MM.1S (cell line): ENCODE results near the gene EFCAB14.
"Not testable (repeated sequence)": the region's sequence is repeated elsewhere in the genome, so short reads cannot be mapped to it uniquely, and the experiment has no call there.

Source experiments
- DNase-seq: peaks from one replicate; pipeline ENCODE4 v3.0.0-alpha.2; 2015
- H2AFZ ChIP-seq: fragments of 300-600 bp; sonication (generic); 2 replicates; pipeline ENCODE4 v1.6.0; 2016; ENCODE audit warnings: antibody characterized with exemption, low read length
- H3F3A ChIP-seq: fragments of 300-600 bp; sonication (generic); 2 replicates; pipeline ENCODE4 v1.6.1; 2016; ENCODE audit warnings: mild to moderate bottlenecking, antibody characterized with exemption, low read length, moderate library complexity, mixed read lengths; ENCODE audit not compliant: insufficient read depth
- H3K27ac ChIP-seq: fragments of 300-600 bp; sonication (generic); 2 replicates; pipeline ENCODE4 v1.5.1; 2016; ENCODE audit warnings: mild to moderate bottlenecking, low read length
- H3K27me3 ChIP-seq: fragments of 300-600 bp; sonication (generic); replicated peaks from 2 replicates; pipeline ENCODE4 v1.6.0; 2016; ENCODE audit warnings: low read length; ENCODE audit not compliant: insufficient read depth
- H3K36me3 ChIP-seq: fragments of 300-600 bp; sonication (generic); replicated peaks from 2 replicates; pipeline ENCODE4 v1.6.1; 2016; ENCODE audit warnings: mild to moderate bottlenecking, low read length, mixed read lengths; ENCODE audit not compliant: insufficient read depth
- H3K4me1 ChIP-seq: fragments of 300-600 bp; sonication (generic); 2 replicates; pipeline ENCODE4 v1.6.1; 2016; ENCODE audit warnings: low read length, mixed read lengths
- H3K4me2 ChIP-seq: fragments of 300-600 bp; sonication (generic); 2 replicates; pipeline ENCODE4 v1.6.0; 2016; ENCODE audit warnings: low read depth, low read length
- H3K4me3 ChIP-seq: fragments of 300-600 bp; sonication (generic); 2 replicates; pipeline ENCODE4 v1.5.1; 2016; ENCODE audit warnings: low read length, mixed read lengths
- H3K79me2 ChIP-seq: fragments of 300-600 bp; sonication (generic); 2 replicates; pipeline ENCODE4 v1.6.1; 2016; ENCODE audit warnings: mixed run types, low read length, mixed read lengths
- H3K9ac ChIP-seq: fragments of 300-600 bp; sonication (generic); 2 replicates; pipeline ENCODE4 v1.6.1; 2016; ENCODE audit warnings: low read length, mixed read lengths
- H3K9me2 ChIP-seq: fragments of 300-600 bp; sonication (generic); replicated peaks from 2 replicates; pipeline ENCODE4 v1.6.1; 2016; ENCODE audit warnings: mild to moderate bottlenecking, low read length, mixed read lengths; ENCODE audit not compliant: insufficient read depth
- H3K9me3 ChIP-seq: fragments of 300-600 bp; sonication (generic); replicated peaks from 2 replicates; pipeline ENCODE4 v1.6.1; 2016; ENCODE audit warnings: mild to moderate bottlenecking, low read length, mixed read lengths; ENCODE audit not compliant: insufficient read depth
- H4K20me1 ChIP-seq: fragments of 300-600 bp; sonication (generic); 2 replicates; pipeline ENCODE4 v1.6.1; 2016; ENCODE audit warnings: mild to moderate bottlenecking, low read length, moderate library complexity, mixed read lengths; ENCODE audit not compliant: insufficient read depth
- CTCF ChIP-seq: fragments of 300-600 bp; sonication (generic); IDR thresholded peaks from 2 replicates; pipeline ENCODE4 v1.5.1; 2016; ENCODE audit warnings: antibody characterized with exemption, low read length, mixed read lengths
- EZH2 ChIP-seq: fragments of 300-600 bp; sonication (generic); optimal IDR thresholded peaks from 2 replicates; pipeline ENCODE3; 2017; ENCODE audit warnings: low read depth, mild to moderate bottlenecking, antibody characterized with exemption, low read length, mixed read lengths
- EZH2phosphoT487 ChIP-seq: fragments of 300-600 bp; sonication (generic); IDR thresholded peaks from 2 replicates; pipeline ENCODE4 v1.6.1; 2018; ENCODE audit warnings: antibody characterized with exemption, low read length

Gene EFCAB14

DNA sequence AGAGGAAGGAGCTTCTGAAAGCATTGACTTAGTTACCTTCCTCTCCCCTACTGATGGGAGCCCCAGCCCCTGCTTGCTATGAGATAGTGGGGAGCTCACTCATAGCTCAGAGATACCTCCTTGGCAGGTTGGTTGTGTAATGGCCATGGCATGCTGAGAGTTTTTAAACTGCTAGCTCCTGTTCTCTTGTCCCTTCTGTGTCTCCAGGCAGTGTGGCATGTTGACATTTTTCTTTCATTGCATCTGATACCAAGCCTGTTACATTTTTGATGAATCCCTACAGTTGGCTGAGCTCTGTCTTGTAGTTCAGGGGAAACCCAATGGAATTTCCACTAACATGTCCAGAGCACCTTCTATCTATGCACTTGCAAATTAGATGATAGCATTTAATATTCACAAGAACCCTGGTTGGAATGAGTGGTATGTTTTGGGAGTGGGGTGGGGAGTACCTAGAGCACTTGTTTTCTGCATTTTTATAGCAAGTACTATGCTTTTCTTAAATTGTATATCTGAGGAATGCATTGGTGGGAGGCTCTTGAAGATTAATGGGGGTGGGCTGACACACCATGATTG, 39.1 kb upstream of the EFCAB14 start:
- DNase-seq: no peak
- no peak overlapping the region for H3K4me3 ChIP-seq
- no peaks in the 10 kb centered on the region for H3K79me2 ChIP-seq
- no peaks in the 10 kb centered on the region for H3K4me1 ChIP-seq
- no peaks in the 10 kb centered on the region for H3K36me3 ChIP-seq
- H2AFZ ChIP-seq: no peak overlapping the region
- no peaks in the 10 kb centered on the region for H3K9me3 ChIP-seq
- H3K9me2 ChIP-seq: no peaks in the 10 kb centered on the region
- no peaks in the 10 kb centered on the region for H4K20me1 ChIP-seq
- H3K27ac ChIP-seq: no peak overlapping the region
- H3K27me3 ChIP-seq: no peaks in the 10 kb centered on the region
- no peak overlapping the region for H3K9ac ChIP-seq
- no peak for TF ChIP-seq CTCF
- no peaks in the 10 kb centered on the region for H3F3A ChIP-seq
- no peak overlapping the region for H3K4me2 ChIP-seq

- Histone ChIP-seq H3F3A (no peaks in the 10 kb centered on the region), H3K9me3 (no peaks in the 10 kb centered on the region), H4K20me1 (no peaks in the 10 kb centered on the region), H3K4me2 (no peak overlapping the region), H3K4me1 (no peaks in the 10 kb centered on the region), H3K36me3 (no peaks in the 10 kb centered on the region), H3K9me2 (no peaks in the 10 kb centered on the region), H3K27me3 (no peaks in the 10 kb centered on the region), H3K27ac (no peak overlapping the region), H3K79me2 (no peaks in the 10 kb centered on the region), H2AFZ (no peak overlapping the region), H3K4me3 (no peak overlapping the region), H3K9ac (no peak overlapping the region)
- TF ChIP-seq EZH2phosphoT487: no peak
- no peak for TF ChIP-seq CTCF
- no peak for TF ChIP-seq EZH2
- DNase-seq: no peak
Observed at GRCh38 chr1:46757247-46757955, 38.5 kb upstream of the EFCAB14 start.

- Histone ChIP-seq H2AFZ (no peak overlapping the region), H4K20me1 (no peaks in the 10 kb centered on the region), H3K9me2 (no peaks in the 10 kb centered on the region), H3K36me3 (no peaks in the 10 kb centered on the region), H3K9ac (no peak overlapping the region), H3K79me2 (no peaks in the 10 kb centered on the region), H3K27ac (no peak overlapping the region), H3K9me3 (no peaks in the 10 kb centered on the region), H3K4me2 (no peak overlapping the region), H3K27me3 (no peaks in the 10 kb centered on the region), H3K4me1 (no peaks in the 10 kb centered on the region), H3K4me3 (no peak overlapping the region), H3F3A (no peaks in the 10 kb centered on the region)
- no peak for DNase-seq
- TF ChIP-seq CTCF (no peak), EZH2 (no peak), EZH2phosphoT487 (no peak)
Observed at GRCh38 chr1:46755121-46755520, 36.2 kb upstream of the EFCAB14 start.

- H3K36me3 ChIP-seq, H3K9ac ChIP-seq, H3F3A ChIP-seq, H3K9me3 ChIP-seq, H4K20me1 ChIP-seq, H3K4me3 ChIP-seq, H3K4me1 ChIP-seq, H3K79me2 ChIP-seq, H3K27ac ChIP-seq, H2AFZ ChIP-seq, H3K27me3 ChIP-seq, H3K9me2 ChIP-seq, H3K4me2 ChIP-seq, DNase-seq: not testable (repeated sequence)
Observed at GRCh38 chr1:46754707-46755106, 35.8 kb upstream of the EFCAB14 start.
